Central memory CD8-positive, alpha-beta T cell (primary cell): ENCODE results near the gene MORN1.

ENCODE experiments used
- ATAC-seq: fragments of 150-1000 bp; cut with Tn5 transposase; replicated peaks from 2 replicates; pipeline ENCODE4 v1.10.0; 2022; ENCODE audit warnings: mild to moderate bottlenecking, moderate FRiP score, moderate number of reproducible peaks; ENCODE audit not compliant: poor library complexity, severe bottlenecking; ENCODE audit errors: extremely low read depth
- DNase-seq, 2 donors: peaks; one replicate each; pipeline ENCODE4 v3.0.0; 2021; ENCODE audit warnings: low spot score in 2 of 2
- H3K27ac Mint-ChIP-seq: one replicate; pipeline ENCODE4 v1.8.0; 2022; ENCODE audit warnings: low read depth, mild to moderate bottlenecking, moderate library complexity, mixed read lengths
- H3K27me3 Mint-ChIP-seq: one replicate; pipeline ENCODE4 v1.8.0; 2022; ENCODE audit warnings: mixed read lengths
- H3K36me3 Mint-ChIP-seq: one replicate; pipeline ENCODE4 v1.8.0; 2022; ENCODE audit warnings: mild to moderate bottlenecking, moderate library complexity, mixed read lengths; ENCODE audit not compliant: insufficient read depth
- H3K4me1 Mint-ChIP-seq: one replicate; pipeline ENCODE4 v1.8.0; 2022; ENCODE audit warnings: mixed read lengths
- H3K4me3 Mint-ChIP-seq: one replicate; pipeline ENCODE4 v1.8.0; 2022; ENCODE audit warnings: mild to moderate bottlenecking, moderate library complexity, mixed read lengths
- H3K9me3 Mint-ChIP-seq: one replicate; pipeline ENCODE4 v1.8.0; 2022; ENCODE audit warnings: mixed read lengths

The MORN1 gene

DNA sequence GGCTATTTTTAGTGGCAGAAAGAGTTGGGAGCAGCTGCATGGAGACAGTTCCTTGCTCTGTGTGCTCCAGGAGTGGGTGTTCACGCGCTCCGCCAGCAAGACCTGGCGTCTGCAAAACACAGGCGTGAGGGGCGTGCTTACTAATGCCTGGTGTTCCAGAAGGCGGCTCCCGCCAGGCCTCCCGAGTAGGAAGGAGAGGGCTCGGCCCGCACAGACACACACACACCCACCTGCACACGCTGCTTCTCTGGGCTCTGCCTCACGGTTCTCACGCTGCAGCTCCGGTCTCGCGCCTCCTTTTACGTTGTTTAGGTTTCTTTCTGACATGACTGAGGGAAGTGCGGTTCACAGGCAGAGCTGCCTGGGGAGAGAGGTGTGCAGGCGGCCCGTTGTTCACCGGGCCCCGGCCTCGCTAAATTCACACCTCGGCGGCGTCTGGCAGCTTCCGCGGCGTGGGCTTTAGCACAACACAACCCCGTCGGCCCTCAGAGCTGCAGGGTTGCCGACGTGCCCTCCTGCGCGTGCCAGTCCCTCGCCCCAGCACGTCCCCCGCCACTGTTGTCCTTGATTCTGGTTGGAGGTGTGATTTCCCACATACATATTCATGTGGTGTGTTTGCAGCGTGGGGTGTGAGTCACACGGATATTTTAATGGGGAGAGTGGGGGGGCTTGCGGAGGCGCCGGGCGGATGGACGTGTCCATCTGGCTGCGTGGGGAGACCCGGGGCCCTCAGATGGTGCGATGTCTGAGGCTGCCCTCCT, 86.3 kb downstream of the MORN1 start:
- Mint-ChIP-seq H3K9me3 (no peaks in the 10 kb centered on the region), H3K4me1 (peaks cover 34% of the 10 kb centered on the region), H3K27ac (peak overlapping the region; percentile 95), H3K27me3 (no peaks in the 10 kb centered on the region), H3K36me3 (peaks cover 60% of the 10 kb centered on the region), H3K4me3 (peak overlapping the region; percentile 54)
- DNase-seq (peak in 1 of 2 donors; percentile 83), ATAC-seq (peak; percentile 29)

DNA sequence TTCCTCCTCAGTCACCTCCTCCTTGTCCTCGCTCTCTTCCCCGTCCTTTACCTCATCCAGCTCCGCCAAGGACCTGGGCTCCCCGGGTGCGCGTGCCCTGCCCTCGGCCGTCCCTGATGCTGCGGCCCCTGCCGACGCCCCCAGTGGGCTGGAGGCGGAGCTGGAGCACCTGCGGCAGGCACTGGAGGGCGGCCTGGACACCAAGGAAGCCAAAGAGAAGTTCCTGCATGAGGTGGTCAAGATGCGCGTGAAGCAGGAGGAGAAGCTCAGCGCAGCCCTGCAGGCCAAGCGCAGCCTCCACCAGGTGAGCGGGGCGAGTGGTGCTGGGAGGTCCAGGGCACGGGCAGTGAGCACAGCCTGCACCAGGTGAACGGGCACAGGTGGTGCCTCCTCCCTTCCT, 87.1 kb downstream of the MORN1 start:
- Mint-ChIP-seq H3K4me1 (peaks cover 36% of the 10 kb centered on the region), H3K36me3 (peaks cover 68% of the 10 kb centered on the region), H3K4me3 (peak overlapping the region; percentile 37), H3K27me3 (no peaks in the 10 kb centered on the region), H3K27ac (peak overlapping the region; percentile 95), H3K9me3 (no peaks in the 10 kb centered on the region)
- ATAC-seq = no peak
- no peak for DNase-seq

DNA sequence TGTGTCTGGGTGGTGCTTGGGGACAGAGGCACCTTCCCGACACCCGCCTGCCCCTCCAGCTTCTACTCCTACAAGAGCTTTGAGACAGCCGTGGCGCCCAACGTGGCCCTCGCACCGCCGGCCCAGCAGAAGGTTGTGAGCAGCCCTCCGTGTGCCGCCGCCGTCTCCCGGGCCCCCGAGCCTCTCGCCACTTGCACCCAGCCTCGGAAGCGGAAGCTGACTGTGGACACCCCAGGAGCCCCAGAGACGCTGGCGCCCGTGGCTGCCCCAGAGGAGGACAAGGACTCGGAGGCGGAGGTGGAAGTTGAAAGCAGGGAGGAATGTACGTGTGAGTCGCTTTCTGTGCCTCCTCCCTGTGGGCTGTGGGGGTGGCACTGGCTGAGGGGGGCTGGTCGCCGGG, 87.6 kb downstream of the MORN1 start:
- H3K4me1 Mint-ChIP-seq = peaks cover 39% of the 10 kb centered on the region
- DNase-seq (no peak), ATAC-seq (no peak)
- no peaks in the 10 kb centered on the region for H3K27me3 Mint-ChIP-seq
- peak overlapping the region; percentile 37 for H3K4me3 Mint-ChIP-seq
- H3K36me3 Mint-ChIP-seq = peaks cover 69% of the 10 kb centered on the region
- H3K9me3 Mint-ChIP-seq = no peaks in the 10 kb centered on the region
- peak overlapping the region; percentile 95 for H3K27ac Mint-ChIP-seq

DNA sequence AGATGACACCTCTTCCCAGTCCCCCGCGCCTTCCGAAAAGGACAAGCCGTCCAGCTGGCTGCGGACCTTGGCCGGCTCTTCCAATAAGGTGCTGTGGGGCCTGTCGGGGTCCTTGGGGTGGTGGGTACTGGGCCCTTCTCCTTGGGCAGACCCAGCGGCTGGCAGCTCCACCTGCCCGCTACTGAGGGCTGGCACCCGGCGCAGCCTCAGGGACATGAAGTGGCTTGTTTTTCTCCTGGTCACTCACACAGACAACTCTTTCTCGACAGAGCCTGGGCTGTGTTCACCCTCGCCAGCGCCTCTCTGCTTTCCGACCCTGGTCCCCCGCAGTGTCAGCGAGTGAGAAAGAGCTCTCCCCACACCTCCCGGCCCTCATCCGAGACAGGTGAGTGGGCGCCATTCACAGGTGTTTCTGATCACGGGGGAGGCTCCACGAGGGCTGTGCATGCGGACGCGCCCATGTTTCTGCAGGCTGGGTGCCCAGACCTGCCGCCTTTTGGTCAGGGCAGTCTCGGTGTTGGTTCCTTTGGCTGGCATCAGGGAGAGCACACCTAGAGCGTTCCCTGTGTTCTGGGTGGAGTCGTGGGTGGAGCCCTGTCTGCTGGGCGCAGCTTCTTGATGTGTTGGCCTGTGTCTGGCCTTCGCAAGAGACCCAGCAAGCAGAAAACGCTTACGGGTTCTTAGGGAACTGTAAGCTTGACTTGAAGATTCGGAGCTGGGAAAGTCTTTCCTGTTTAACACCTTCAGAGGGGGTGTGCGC, 88.2 kb downstream of the MORN1 start:
- ATAC-seq (no peak), DNase-seq (no peak)
- H3K27me3 Mint-ChIP-seq = no peaks in the 10 kb centered on the region
- H3K4me1 Mint-ChIP-seq = peaks cover 43% of the 10 kb centered on the region
- H3K4me3 Mint-ChIP-seq = peak overlapping the region; percentile 37
- peak overlapping the region; percentile 95 for H3K27ac Mint-ChIP-seq
- H3K36me3 Mint-ChIP-seq = peaks cover 66% of the 10 kb centered on the region
- H3K9me3 Mint-ChIP-seq = no peaks in the 10 kb centered on the region

GRCh38 chr1:2302292-2302925, 88.9 kb downstream of the MORN1 start:
- DNase-seq = no peak
- Mint-ChIP-seq H3K36me3 (peaks cover 61% of the 10 kb centered on the region), H3K4me1 (peaks cover 39% of the 10 kb centered on the region), H3K9me3 (no peaks in the 10 kb centered on the region), H3K27ac (peak overlapping the region; percentile 98), H3K4me3 (peak overlapping the region; percentile 37), H3K27me3 (no peaks in the 10 kb centered on the region)
- ATAC-seq = no peak

DNA sequence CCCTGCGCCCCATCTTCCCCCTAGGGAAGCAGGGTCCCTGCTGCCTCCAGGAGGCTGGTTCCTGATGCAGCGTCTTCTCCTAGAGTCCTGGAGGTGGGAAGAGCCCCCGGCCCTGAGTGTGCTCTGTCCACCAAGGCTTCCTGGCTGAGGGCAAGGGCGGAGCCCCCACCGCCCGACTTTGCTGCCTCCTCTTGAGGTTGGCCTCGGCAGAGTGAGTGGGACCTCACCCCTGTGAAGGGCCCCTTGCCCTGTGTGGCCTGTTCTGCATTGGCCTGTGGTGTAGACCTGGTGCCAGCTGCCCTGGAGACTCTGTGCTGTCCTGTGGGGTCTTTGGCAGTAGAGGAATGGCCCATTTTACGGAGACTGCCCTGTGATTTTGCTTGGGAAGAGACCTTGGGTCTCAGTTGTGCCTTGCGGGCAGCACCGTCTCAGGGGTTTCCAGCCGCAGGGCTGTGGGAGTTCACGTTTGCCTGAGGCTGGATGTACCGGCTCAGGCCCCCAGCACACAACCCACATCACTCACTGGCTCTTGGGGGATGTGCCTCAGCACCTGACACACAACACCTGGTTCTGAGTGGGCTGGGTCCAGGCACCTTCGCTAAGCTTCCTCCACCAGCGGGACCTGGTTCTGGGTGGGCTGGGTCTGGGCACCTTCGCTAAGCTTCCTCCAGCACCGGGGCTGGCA, 89.6 kb downstream of the MORN1 start:
- Mint-ChIP-seq H3K4me3 (peak overlapping the region; percentile 74), H3K27me3 (no peaks in the 10 kb centered on the region), H3K9me3 (no peaks in the 10 kb centered on the region), H3K4me1 (peaks cover 40% of the 10 kb centered on the region), H3K36me3 (peaks cover 60% of the 10 kb centered on the region), H3K27ac (peak overlapping the region; percentile 98)
- ATAC-seq = no peak
- no peak for DNase-seq

- H3K4me3 Mint-ChIP-seq = peak overlapping the region; percentile 74
- DNase-seq = peak; percentile 88 to 97
- no peaks in the 10 kb centered on the region for H3K9me3 Mint-ChIP-seq
- H3K4me1 Mint-ChIP-seq = peaks cover 44% of the 10 kb centered on the region
- peaks cover 58% of the 10 kb centered on the region for H3K36me3 Mint-ChIP-seq
- ATAC-seq = peak; percentile 73
- H3K27me3 Mint-ChIP-seq = no peaks in the 10 kb centered on the region
- H3K27ac Mint-ChIP-seq = peak overlapping the region; percentile 98
Measured at GRCh38 chr1:2300851-2301606, 90.3 kb downstream of the MORN1 start.

DNA sequence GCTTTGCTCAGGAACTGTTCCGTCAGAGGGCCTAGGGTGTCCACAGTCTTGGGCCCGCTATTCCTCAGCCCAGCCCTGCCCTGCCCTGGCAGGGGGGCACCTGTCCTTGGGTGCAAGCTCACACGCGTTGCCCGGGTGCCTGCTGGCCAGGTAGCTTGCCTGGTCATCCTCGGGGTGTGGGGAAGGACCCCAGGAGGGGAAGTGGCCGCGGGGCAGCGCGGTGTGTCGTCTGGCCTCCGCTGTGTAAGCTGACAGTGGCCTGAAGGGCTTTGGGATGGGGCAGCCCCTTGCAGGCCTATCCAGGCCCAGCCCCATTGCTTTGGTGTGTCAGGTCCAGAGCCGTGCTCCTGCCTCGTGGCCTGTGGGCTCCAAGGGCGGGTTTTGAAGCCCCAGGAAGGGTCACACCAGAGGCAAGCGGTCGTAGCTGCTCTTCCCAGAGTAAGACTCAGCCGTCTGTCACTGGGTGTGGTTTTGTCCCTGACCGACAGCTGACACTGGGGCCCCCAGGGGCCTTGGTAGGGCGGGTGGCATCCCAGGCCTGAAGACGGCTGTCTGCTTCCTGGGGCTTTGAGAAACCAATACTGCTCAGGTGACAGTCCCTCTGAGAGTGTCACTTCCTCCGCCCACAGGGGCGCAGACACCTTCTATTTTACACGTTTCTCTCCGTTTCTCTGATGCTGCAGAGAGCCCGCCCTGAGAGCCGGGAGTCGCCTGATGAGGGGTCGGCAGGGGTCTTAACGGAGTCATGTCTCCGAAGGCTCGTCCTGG, 91.2 kb downstream of the MORN1 start:
- ATAC-seq (peak; percentile 74), DNase-seq (peak; percentile 72 to 93)
- Mint-ChIP-seq H3K9me3 (no peaks in the 10 kb centered on the region), H3K4me1 (peaks cover 37% of the 10 kb centered on the region), H3K4me3 (peak overlapping the region; percentile 74), H3K27me3 (no peaks in the 10 kb centered on the region), H3K36me3 (peaks cover 51% of the 10 kb centered on the region), H3K27ac (peak overlapping the region; percentile 98)

- no peak for DNase-seq
- no peak for ATAC-seq
- Mint-ChIP-seq H3K36me3 (peaks cover 46% of the 10 kb centered on the region), H3K27me3 (no peaks in the 10 kb centered on the region), H3K4me3 (peak overlapping the region; percentile 74), H3K9me3 (no peaks in the 10 kb centered on the region), H3K27ac (peak overlapping the region; percentile 98), H3K4me1 (peaks cover 32% of the 10 kb centered on the region)
Measured at GRCh38 chr1:2299131-2299627, 92.2 kb downstream of the MORN1 start.

GRCh38 chr1:2298685-2299084, 92.7 kb downstream of the MORN1 start:
- ATAC-seq = no peak

More at GRCh38 chr1:2298685-2299084, 92.7 kb downstream of the MORN1 start:
- H3K27ac Mint-ChIP-seq = peak overlapping the region; percentile 98
- H3K36me3 Mint-ChIP-seq = peaks cover 45% of the 10 kb centered on the region
- H3K9me3 Mint-ChIP-seq = no peaks in the 10 kb centered on the region
- H3K27me3 Mint-ChIP-seq = no peaks in the 10 kb centered on the region
- H3K4me3 Mint-ChIP-seq = peak overlapping the region; percentile 63
- H3K4me1 Mint-ChIP-seq = peaks cover 37% of the 10 kb centered on the region
- DNase-seq = no peak
